GM18499 (cell line): Measurements from ENCODE around the gene RPGRIP1.
"Not testable (repeated sequence)": the region's sequence is repeated elsewhere in the genome, so short reads cannot be mapped to it uniquely, and the experiment has no call there.

Experiments used
- ATAC-seq: cut with Tn5 transposase; IDR thresholded peaks from one replicate; pipeline ENCODE4 v1.9.1; 2021; ENCODE audit warnings: moderate number of reproducible peaks; ENCODE audit not compliant: insufficient read depth, unreplicated experiment

The RPGRIP1 gene

DNA sequence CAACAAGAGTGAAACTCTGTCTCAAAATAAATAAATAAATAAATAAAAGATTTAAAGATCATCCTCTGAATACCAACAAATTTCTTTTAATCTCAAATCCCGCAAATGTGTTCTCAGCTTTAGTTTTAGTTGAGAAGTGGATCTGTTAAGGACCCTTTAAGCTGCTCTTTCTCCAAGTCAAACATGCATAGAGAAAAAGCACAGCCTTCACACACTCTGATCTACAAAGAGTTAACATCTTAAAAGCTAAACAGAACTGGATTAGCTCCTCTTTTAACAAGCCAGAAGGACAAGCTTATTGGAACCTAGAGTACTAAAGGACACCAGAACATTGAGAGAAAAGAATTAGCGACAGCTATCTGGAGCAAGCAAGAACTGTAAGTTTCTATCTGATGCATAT, at the start of gene RPGRIP1:
Gene RPGRIP1 (plus strand): TSS at position 301 of the 400 bp plus-strand sequence. CDS start 7,894 bp downstream, outside the sequence.
- ATAC-seq, result no peak

DNA sequence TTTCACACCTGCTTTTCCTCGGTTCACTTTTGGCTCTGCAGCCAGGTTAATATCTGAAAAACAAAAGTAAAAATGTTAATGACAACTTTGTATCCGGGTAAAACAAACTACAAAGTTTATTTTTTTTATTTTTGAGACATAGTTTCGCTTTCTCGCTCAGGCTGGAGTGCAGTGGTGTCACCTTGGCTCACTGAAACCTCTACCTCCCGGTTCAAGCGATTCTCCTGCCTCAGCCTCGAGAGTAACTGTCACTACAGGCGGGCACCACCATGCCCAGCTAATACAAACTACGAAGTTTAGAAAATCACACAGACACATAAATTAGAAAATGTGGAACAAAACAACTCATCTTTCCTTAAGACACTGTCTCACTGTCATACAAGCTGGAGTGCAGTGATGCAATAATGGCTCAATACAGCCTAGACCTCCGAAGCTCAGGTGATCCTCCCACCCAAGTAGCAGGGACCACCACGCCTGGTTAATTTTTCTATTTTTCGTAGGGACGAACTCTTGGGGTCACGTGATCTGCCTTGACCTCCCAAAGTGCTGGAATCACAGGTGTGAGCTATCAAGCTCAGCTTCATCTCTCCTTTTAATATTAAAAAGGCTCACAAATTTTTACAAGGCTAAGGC, 48.7 kb upstream of the RPGRIP1 start:
- no peak for ATAC-seq

DNA sequence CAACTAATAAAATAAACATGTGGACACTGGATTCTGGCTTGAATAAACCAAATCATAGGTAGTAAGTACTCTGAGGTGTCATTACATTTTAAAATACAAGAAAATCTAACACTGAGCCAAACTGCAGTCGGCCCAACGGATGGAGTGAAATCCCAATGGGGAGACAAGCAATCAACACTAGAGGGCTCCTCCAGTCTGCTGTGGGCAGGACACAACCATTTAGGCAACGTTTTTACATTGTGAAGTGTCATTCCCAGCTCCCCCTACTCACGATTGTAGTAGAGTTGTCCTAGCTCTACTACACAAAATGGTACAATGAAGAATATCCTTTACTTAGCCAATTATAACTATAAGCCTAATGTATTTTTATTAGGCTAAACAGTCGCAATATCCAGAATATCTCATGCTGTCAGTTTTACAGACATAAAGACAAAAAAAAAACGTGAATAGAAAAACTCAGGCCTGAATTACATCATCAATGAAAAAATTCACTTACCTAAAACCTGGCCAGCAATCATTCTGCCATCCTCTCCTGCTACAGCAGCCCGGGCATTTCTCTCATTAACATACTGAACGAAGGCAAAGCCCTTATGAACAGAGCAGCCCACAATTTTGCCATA, 46.3 kb upstream of the RPGRIP1 start:
- no peak for ATAC-seq

DNA sequence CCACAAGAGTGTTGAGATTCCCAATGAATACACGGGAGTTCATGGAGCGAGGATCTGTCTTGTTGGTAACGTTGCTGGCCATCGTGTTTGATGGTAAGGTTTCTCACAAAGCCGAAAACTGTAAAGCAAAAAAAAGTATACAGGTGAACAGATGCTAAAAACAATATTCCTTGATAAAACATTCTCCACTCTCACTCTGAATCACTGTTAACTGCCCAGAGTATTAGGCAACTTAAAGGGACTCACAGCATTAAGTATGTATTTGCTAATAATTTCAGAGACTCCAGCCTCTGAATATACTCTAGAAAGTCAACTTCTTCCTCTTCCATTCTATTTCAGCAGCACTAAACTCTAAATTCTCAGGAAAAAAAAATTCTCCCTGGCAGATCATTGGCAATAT, 45.8 kb upstream of the RPGRIP1 start:
- no peak for ATAC-seq

DNA sequence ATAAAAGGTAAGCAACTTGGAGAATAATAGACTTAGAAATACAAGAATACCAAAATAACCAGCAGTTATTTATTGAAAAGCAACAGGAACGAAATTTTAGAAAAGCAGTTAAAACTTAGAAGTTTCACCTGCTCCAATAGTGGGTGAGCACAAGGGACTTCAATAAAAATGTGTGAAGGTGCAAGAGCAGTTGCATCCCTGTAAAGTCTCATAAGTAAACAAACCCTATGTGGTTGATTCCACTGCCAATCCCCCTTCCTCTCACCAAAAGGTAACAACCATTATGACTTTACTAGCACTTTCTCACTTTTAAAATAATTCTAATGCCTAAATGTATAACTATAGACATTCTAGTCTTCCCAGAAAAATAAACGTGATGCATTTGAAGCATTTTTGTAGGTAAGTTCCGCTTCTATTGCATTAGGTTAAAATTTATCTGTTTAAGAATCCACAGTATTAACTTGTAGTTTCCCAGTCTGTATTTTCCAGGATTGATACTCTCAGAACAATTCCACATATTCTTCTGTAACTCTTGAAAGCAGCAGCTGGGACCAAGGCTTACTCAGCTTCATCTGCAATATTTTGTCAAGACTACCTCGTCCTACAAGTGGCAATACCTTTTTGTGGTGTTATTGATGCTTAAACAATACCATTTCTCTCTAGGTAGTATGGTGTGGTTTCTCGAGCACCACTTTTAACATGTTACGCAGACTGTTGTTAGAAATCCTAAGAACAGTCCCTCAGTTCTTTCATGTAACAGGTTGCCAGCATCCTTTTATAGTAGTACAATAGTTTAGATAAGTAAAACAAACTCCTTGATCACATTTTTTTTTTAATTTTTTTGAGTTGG, 42.7 kb upstream of the RPGRIP1 start:
- no peak for ATAC-seq

DNA sequence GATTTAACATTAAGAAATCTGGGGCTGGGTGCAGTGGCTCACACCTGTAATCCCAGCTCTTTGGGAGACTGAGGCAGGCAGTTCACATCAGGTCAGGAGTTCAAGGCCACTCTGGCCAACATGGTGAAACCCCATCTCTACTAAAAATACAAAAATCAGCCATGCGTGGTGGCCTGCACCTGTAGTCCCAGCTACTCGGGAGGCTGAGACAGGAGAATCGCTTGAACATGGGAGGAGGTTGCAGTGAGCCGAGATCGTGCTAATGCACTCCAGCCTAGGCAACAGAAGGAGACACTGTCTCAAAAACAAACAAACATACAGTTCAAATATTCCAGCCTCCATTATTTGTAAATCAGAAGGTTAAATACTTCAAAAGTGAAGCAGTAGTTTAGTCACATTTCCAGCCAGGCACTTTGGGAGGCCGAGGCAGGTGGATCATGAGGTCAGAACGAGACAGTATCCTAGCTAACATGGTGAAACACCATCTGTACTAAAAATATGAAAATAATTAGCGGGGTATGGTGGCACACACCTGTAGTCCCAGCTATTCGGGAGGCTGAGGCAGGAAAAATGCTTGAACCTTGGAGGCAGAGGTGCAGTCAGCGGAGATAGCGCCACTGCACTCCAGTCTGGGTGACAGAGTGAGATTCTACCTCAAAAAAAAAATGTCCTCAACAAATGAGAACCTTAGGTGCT, 40.9 kb upstream of the RPGRIP1 start:
- ATAC-seq, result no peak

DNA sequence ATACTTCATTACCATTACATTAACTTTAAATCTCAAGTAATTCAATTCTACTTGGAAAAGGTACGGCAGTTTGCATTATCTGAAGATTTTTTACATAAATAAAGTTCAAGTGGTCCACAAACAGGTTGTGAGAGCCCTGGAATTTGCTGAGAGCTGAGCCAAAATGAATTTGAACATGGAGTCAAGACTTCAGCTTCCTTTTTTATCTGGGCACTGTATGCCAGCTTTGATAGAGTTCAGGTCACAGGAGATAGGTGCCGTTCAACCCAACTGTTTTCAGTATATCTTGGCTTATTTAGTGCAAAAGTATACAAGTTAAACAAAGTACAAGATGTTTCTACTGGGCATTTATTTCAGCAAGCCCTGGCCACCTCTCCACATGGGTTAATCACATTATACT, 39.5 kb upstream of the RPGRIP1 start:
- ATAC-seq, result no peak

DNA sequence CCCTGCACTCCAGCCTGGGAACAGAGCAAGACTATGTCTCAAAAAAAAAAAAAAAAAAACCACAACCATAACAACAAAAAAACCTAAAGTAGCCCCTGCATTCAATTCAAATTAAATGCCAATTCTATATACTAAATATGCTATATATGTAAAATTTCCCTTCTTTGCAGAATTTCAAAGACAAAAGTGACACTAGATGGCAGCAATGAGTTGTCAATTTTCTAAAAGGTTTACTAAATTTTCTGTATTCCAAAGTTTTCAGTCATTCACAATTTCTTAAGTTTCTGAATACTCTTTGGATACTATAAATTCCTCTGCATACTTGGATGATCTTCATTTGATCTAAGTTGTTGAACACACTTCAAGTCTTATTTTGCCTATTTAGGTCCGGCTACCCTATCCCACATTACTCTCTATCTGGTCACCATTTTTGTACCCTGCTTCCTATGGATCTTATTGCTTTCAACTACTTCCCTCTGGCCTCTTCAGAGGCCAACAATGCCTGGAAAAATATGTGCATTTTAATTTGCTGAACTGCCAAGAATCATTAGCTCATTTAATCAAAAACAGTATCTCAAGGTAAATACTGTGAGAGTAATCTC, 38.6 kb upstream of the RPGRIP1 start:
- no peak for ATAC-seq

DNA sequence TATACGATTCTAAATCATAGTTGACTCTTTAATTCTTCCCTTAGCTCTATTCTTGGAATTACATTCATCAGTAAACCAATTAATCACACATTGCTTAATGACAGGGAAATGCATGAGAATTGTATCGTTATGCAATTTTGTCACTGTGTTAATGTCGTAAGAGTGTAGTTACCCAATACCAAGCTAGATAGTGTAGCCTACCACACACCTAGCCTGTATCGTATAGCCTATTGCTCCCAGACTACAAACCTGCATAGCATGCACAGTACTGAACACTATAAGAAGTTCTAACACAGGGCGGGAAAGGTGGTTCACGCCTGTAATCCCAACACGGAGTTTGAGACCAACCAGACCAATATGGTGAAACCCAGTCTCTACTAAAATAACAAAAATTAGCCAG, 35.3 kb upstream of the RPGRIP1 start:
- ATAC-seq, result no peak

DNA sequence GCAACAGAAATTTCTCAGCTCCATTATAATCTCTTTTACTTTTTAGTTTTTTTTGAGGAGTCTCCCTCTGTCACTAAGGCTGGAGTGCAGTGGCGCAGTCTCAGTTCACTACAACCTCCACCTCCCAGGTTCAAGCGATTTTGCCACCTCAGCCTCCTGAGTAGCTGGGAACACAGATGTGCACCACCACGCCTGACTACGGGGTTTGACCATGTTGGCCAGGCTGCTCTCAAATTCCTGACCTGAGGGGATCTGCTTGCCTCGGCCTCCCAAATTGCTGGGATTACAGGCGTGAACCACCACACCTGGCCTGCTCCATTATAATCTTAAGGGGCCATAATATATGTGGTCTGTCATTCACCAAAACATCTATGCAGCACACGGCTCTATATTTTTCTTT, 34.1 kb upstream of the RPGRIP1 start:
- ATAC-seq, result no peak

DNA sequence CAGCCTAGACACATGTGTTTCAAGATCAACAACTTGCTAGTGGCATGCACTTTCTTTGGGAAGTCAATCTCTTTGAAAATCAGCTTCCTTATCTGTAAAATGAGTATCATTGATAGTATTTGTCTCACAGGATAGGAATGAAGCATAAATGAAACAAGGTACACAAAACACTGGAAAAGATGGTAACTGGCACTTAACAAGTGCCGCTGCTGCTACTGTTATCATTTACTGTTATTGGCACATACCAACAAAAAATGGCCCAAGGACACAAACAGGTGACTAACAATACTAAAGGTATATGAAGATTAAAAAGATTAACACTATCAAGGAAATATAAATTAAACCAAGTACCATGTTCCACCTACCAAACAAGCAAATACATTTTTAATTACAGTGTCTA, 31.5 kb upstream of the RPGRIP1 start:
- ATAC-seq, result no peak

DNA sequence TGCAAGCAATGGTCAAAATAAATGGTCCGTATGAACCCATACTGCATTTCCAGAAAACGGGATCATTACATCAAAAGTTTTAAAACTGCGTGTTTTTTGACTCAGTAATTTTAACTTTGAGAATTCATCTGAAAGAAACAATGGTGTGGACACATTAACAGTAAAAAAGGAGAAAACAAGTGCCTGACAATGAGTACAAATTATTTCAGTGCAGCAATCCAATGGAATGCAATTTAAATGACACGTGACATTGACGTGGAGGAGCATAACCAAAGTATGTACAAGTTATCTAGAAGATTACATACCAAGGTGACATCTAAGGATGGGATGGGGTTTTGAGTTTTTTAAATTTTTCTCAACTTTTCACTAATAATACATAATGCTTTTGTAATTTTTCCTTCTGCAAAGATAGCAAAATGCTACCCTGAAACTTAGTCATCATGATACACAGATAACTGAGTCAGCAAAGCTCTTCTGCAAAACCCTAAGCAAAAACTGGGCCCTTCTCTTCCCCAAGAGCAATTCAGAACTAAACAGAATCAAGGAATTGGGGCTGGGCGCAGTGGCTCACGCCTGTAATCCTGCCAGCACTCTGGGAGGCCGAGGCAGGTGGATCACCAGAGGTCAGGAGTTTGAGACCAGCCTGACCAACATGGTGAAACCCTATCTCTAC, 31.0 kb upstream of the RPGRIP1 start:
- ATAC-seq, result no peak

DNA sequence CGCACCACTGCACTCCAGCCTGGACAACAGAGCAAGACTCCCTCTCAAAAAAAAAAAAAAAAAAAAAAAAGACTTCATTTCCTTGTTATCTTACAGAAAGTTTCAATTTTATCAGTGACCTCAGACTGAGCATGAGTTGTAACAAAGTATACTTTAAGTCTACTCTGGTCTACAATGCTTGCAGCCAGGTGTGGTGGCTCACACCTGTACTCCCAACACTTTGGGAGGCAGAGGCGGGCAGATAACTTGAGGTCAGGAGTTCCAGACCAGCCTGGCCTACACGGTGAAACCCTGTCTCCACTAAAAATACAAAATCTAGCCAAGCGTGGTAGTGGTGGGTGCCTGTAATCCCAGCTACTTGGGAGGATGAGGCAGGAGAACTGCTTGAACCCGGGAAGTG, 28.7 kb upstream of the RPGRIP1 start:
- ATAC-seq, result no peak

DNA sequence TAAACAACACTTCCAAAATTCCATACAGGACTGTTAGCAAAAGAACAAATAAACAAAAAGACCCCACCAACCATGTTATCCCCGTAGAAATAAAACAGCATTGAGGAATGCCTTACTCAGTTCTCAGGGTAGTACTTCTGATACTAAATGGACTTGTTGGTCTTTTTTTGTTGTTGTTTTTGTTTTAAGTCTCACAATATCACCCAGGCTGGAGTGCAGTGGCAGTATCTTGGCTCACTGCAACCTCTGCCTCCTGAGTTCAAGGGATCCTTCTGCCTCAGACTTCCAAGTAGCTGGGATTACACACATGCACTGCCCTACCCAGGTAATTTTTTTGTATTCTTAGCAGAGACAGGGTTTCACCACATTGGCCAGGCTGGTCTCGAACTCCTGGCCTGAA, 27.7 kb upstream of the RPGRIP1 start:
- ATAC-seq, result no peak

DNA sequence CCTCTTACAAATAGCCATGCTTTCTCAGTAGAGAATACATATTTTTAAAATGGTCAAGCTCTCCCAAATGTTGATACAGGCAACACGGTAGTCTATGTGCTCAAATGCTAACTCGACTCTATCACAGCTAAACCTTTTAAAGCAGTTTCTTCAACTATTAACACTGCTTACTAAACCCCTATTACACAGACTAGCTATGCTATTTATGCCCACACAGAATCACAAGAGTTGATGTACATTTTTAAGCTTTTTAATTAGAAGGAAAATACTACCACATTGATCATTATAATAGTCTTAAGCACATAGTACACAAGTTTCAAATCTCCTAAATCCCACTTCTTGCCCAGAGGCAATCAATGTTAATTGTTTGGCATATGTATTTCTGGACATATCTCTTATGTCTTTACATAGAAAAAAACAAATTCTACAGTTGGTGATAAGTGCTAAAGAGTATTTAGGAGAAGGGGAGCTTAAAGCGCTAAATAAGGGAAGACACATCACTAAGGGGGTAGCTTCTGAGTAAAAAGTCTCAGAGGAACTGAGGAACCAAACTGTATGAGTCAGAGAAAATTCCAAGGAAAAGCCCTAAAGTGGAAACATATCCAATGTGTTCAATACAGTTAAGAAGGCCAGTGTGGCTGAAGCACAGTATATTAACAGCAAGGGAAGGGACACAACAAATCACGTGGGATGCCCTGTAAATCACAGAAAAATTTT, 24.3 kb upstream of the RPGRIP1 start:
- ATAC-seq, result no peak

DNA sequence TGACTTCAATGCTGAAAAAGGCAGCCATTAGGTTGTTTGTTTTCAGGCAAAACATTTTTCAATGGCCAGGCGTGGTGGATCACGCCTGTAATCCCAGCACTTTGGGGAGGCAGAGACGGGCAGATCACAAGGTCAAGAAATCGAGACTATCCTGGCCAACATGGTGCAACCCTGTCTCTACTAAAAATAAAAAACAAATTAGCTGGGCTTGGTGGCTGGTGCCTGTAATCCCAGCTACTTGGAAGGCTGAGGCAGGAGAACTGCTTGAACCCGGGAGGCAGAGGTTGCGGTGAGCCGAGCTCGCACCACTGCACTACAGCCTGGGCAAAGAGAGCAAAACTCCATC, 23.8 kb upstream of the RPGRIP1 start:
- ATAC-seq, result not testable (repeated sequence)

DNA sequence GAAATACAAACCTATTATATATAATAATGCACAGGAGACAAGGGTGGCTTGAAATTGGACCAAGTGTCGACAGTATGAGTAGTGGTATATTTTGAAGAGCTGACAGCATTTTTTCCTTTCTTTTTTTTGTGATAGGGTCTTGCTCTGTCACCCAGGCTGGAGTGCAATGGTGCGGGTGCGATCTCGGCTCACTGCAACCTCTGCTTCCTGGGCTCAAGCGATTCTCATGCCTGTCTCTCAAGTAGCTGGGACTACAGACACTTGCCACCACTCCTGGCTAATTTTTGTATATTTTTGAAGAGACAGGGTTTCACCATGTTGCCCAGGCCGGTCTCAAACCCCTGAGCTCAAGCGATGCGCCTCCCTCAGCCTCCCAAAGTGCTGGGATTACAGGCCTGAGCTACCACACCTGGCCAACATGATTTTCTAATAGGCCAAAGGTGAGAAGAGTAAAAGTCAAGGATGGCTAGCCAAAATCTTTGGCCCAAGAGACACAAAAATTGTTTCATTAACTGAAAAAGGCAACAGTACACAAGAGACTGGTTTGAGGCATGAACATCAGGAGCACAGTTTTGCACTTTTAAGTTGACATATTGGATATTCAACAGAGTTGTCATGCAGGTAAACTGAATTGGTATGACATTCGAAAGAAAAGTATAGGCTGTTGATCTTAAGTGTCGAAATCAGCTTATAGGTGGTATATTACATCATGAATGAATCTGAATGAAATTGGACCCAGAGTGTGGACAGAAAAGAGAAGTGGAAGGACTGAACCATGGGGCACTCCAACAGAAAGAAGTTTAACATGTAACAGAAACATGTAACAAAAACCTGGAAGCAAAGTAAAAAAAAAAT, 23.1 kb upstream of the RPGRIP1 start:
- ATAC-seq, result no peak

DNA sequence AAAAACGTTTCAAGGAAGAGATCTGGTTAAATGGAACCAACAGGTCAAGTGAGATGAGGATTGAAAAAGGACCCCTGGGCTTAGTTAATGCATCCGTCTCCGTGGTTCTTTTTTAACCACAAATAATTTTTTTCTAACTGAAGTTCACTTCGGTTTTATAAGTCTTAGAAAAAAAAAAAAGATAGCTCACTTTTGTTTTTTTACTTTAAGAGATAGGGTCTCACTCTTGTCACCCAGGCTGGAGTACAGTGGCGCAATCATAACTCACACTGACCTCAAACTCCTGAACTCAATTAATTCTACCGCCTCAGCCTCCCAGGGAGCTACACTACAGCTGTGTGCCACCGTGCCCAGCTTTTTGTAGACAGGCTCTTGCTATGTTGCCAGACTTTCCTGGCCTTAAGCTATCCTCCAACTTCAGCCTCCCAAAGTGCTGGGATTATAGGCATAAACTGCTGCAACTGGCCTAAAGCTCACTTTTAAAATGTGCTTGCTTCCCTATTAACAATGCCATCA, 22.4 kb upstream of the RPGRIP1 start:
- ATAC-seq, result no peak
